GM10266 (cell line): Measurements from ENCODE around the gene NDUFA11.

Experiments used
- DNase-seq: peaks from one replicate; pipeline ENCODE4 v3.0.0; 2012; ENCODE audit errors: extremely low spot score
- CTCF ChIP-seq: IDR thresholded peaks from 2 replicates; pipeline ENCODE4 v1.5.1; 2012; ENCODE audit warnings: mild to moderate bottlenecking, low read depth; ENCODE audit not compliant: control insufficient read depth, insufficient read depth; ENCODE audit errors: missing control alignments

NDUFA11 gene

GRCh38 chr19:5937550-5937949 is 34.0 kb upstream of the NDUFA11 start:
- no peak for DNase-seq
- no peak for TF ChIP-seq CTCF

- DNase-seq: no peak
- TF ChIP-seq CTCF: no peak
These were observed 32.7 kb upstream of the NDUFA11 start for GRCh38 chr19:5936292-5936592.

GRCh38 chr19:5935473-5936291 is 32.1 kb upstream of the NDUFA11 start:
- DNase-seq: no peak
- no peak for TF ChIP-seq CTCF

- DNase-seq: no peak
- no peak for TF ChIP-seq CTCF
These were observed 31.3 kb upstream of the NDUFA11 start for GRCh38 chr19:5934774-5935472.

- DNase-seq: no peak
- no peak for TF ChIP-seq CTCF
These were observed 30.4 kb upstream of the NDUFA11 start for GRCh38 chr19:5934069-5934401.

- no peak for DNase-seq
- TF ChIP-seq CTCF: no peak
These were observed 29.9 kb upstream of the NDUFA11 start for GRCh38 chr19:5933391-5934068.

GRCh38 chr19:5932609-5933262 is 29.1 kb upstream of the NDUFA11 start:
- DNase-seq: no peak
- TF ChIP-seq CTCF: no peak
